Liver (tissue), 3 donors: Measurements from ENCODE around the gene TRIM58.

Experiments used
- CTCF ChIP-seq: fragments of 150-350 bp; IDR thresholded peaks from 2 replicates; pipeline ENCODE4 v1.5.1; 2017; ENCODE audit warnings: improper control_type of control experiment, low read depth, low read length; ENCODE audit not compliant: missing input control
- FOXA1 ChIP-seq: IDR thresholded peaks from 2 replicates; pipeline ENCODE4 v1.6.1; 2016; ENCODE audit warnings: antibody characterized with exemption
- GABPA ChIP-seq, 2 donors: IDR thresholded peaks in 1 of 2; conservative IDR thresholded peaks in 1 of 2; 2 replicates each; pipeline ENCODE4 v1.6.1; 2016; ENCODE audit warnings: antibody characterized with exemption in 2 of 2, mild to moderate bottlenecking in 1 of 2, moderate library complexity in 1 of 2
- JUND ChIP-seq, 2 donors: IDR thresholded peaks; 2 replicates each; pipeline ENCODE4 v1.6.1; 2016; ENCODE audit warnings: antibody characterized with exemption in 2 of 2
- MAX ChIP-seq: IDR thresholded peaks from 2 replicates; pipeline ENCODE4 v1.6.1; 2016; ENCODE audit warnings: antibody characterized with exemption
- REST ChIP-seq: IDR thresholded peaks from 2 replicates; pipeline ENCODE4 v1.6.1; 2016; ENCODE audit warnings: antibody characterized with exemption, mild to moderate bottlenecking
- RXRA ChIP-seq, 2 donors: IDR thresholded peaks; 2 replicates each; pipeline ENCODE4 v1.6.1; 2017 to 2018; ENCODE audit warnings: antibody characterized with exemption in 2 of 2, mild to moderate bottlenecking in 1 of 2
- SP1 ChIP-seq: IDR thresholded peaks from 2 replicates; pipeline ENCODE4 v1.6.1; 2018; ENCODE audit warnings: antibody characterized with exemption, mild to moderate bottlenecking
- ZBTB33 ChIP-seq: IDR thresholded peaks from 2 replicates; pipeline ENCODE4 v1.6.1; 2016; ENCODE audit warnings: antibody characterized with exemption
- donor health status: healthy.
- donor health status: healthy.

GRCh38 chr1:247883346-247883745, 26.4 kb downstream of the TRIM58 start:
- TF ChIP-seq CTCF = no peak
- TF ChIP-seq ZBTB33 = no peak
- no peak for TF ChIP-seq SP1
- no peak for TF ChIP-seq MAX
- no peak for TF ChIP-seq GABPA (IDR thresholded peaks at IDR 0.05 in 1 of 2, conservative IDR thresholded peaks at IDR 0.05 in 1 of 2)
- TF ChIP-seq REST = no peak
- TF ChIP-seq RXRA (IDR thresholded peaks at IDR 0.05) = no peak
- no peak for TF ChIP-seq JUND (IDR thresholded peaks at IDR 0.05)
- TF ChIP-seq FOXA1 = no peak
